K562 (cell line): ENCODE measurements around the gene ATF4. TPM values are rescaled to one million over a fixed set of nuclear protein-coding genes. Genes with fewer than 3 reads are reported as not detected.

Source experiments
- BRCA1 ChIP-seq, 2 experiments: fragments of 450-650 bp in 1 of 2; sonication (generic) in 1 of 2; formaldehyde crosslinking in 1 of 2; IDR thresholded peaks; 2 replicates each; pipeline versions ENCODE4 v1.5.0 to v1.6.1; 2017 to 2020; ENCODE audit warnings: mild to moderate bottlenecking in 1 of 2, missing genetic modification reagents in 1 of 2
- CBFA2T2 ChIP-seq: fragments of 450-650 bp; conservative IDR thresholded peaks from 2 replicates; pipeline ENCODE4 v1.6.1; 2017; ENCODE audit warnings: mild to moderate bottlenecking
- CC2D1A ChIP-seq: fragments of 450-650 bp; IDR thresholded peaks from 2 replicates; pipeline ENCODE4 v1.6.1; 2017; ENCODE audit warnings: mild to moderate bottlenecking
- FOXK1 ChIP-seq: sonication (generic); formaldehyde crosslinking; IDR thresholded peaks from 2 replicates; pipeline ENCODE4 v1.8.0; 2022; ENCODE audit warnings: missing genetic modification reagents, mild to moderate bottlenecking, borderline replicate concordance
- HOXB6 ChIP-seq: fragments of 250-450 bp; sonication (Bioruptor Pico); IDR thresholded peaks from 2 replicates; pipeline ENCODE4 v1.5.1; 2022; ENCODE audit warnings: mild to moderate bottlenecking, borderline replicate concordance
- KLF13 ChIP-seq: fragments of 450-650 bp; IDR thresholded peaks from 2 replicates; pipeline ENCODE4 v1.6.1; 2016; ENCODE audit warnings: missing genetic modification characterization, low read depth, mild to moderate bottlenecking, missing compliant biosample characterization, moderate library complexity, borderline replicate concordance
- MTF1 ChIP-seq: fragments of 250-450 bp; sonication (Bioruptor Pico); IDR thresholded peaks from 2 replicates; pipeline ENCODE4 v1.9.0; 2021; ENCODE audit warnings: moderate library complexity, mild to moderate bottlenecking, inconsistent platforms, borderline replicate concordance
- MYC ChIP-seq, 2 experiments: fragments of 250-450 bp in 1 of 2; sonication (Bioruptor Pico) in 1 of 2; IDR thresholded peaks; 2 replicates each; pipeline versions ENCODE4 v1.5.1 to v1.6.1; 2012 to 2021; ENCODE audit warnings: low read depth in 2 of 2, borderline replicate concordance in 1 of 2, improper control_type of control experiment in 1 of 2, low read length in 1 of 2, mild to moderate bottlenecking in 1 of 2, moderate library complexity in 1 of 2
- NFIC ChIP-seq: fragments of 450-650 bp; IDR thresholded peaks from 2 replicates; pipeline ENCODE4 v1.6.1; 2017; ENCODE audit warnings: mild to moderate bottlenecking, inconsistent platforms
- NR2C1 ChIP-seq, 2 experiments: fragments of 450-650 bp; IDR thresholded peaks; 2 replicates each; pipeline ENCODE4 v1.6.1; 2017; ENCODE audit warnings: mild to moderate bottlenecking in 2 of 2, antibody characterized with exemption in 1 of 2, inconsistent platforms in 1 of 2, missing compliant biosample characterization in 1 of 2, missing genetic modification characterization in 1 of 2
- NR3C1 ChIP-seq: sonication (generic); formaldehyde crosslinking; IDR thresholded peaks from 2 replicates; pipeline ENCODE4 v1.8.1; 2022; ENCODE audit warnings: missing genetic modification reagents
- POLR2AphosphoS5 ChIP-seq: IDR thresholded peaks from 2 replicates; pipeline ENCODE4 v1.6.1; 2011; ENCODE audit warnings: mild to moderate bottlenecking, low read depth, low read length, moderate library complexity; ENCODE audit not compliant: control insufficient read depth, insufficient read depth
- POLR2B ChIP-seq: fragments of 450-650 bp; IDR thresholded peaks from 2 replicates; pipeline ENCODE4 v1.6.1; 2018; ENCODE audit warnings: low read depth; ENCODE audit not compliant: partially characterized antibody
- RBM39 ChIP-seq: fragments of 200-400 bp; formaldehyde crosslinking; optimal IDR thresholded peaks from 2 replicates; pipeline ENCODE3; 2018; ENCODE audit warnings: low read depth, low read length
- SAP30 ChIP-seq: fragments of 200-600 bp; sonication (generic); IDR thresholded peaks from 2 replicates; pipeline ENCODE4 v1.6.1; 2012; ENCODE audit warnings: borderline replicate concordance, low read depth, mild to moderate bottlenecking, moderate library complexity, low read length, control low read depth, inconsistent platforms; ENCODE audit not compliant: insufficient read depth, poor library complexity, severe bottlenecking
- TAF1 ChIP-seq: IDR thresholded peaks from 2 replicates; pipeline ENCODE4 v1.6.1; 2011; ENCODE audit warnings: mild to moderate bottlenecking, low read length, moderate library complexity; ENCODE audit not compliant: insufficient read depth, control insufficient read depth, severe bottlenecking; ENCODE audit errors: extremely low read depth
- TOE1 ChIP-seq, 2 experiments: fragments of 450-650 bp in 1 of 2; sonication (generic) in 1 of 2; formaldehyde crosslinking in 1 of 2; IDR thresholded peaks; 2 replicates each; pipeline versions ENCODE4 v1.7.1 to v1.8.0; 2016 to 2022; ENCODE audit warnings: borderline replicate concordance in 2 of 2, mild to moderate bottlenecking in 2 of 2, antibody characterized with exemption in 1 of 2, inconsistent platforms in 1 of 2, low read depth in 1 of 2, missing genetic modification reagents in 1 of 2, moderate library complexity in 1 of 2
- ZC3H11A ChIP-seq: IDR thresholded peaks from 2 replicates; pipeline ENCODE4 v1.6.1; 2012; ENCODE audit warnings: low read depth, low read length, improper control_type of control experiment
- ZNF274 ChIP-seq: IDR thresholded peaks from 2 replicates; pipeline ENCODE4 v1.6.1; 2011; ENCODE audit warnings: low read depth, mild to moderate bottlenecking, low read length, moderate library complexity, borderline replicate concordance
- ZNF41 ChIP-seq: fragments of 250-450 bp; sonication (Bioruptor Pico); conservative IDR thresholded peaks from 2 replicates; pipeline ENCODE4 v1.4.0; 2020; ENCODE audit warnings: mild to moderate bottlenecking
- ZNF431 ChIP-seq: sonication (generic); formaldehyde crosslinking; IDR thresholded peaks from 2 replicates; pipeline ENCODE4 v1.8.0; 2022; ENCODE audit warnings: mild to moderate bottlenecking, missing genetic modification reagents
- ZNF717 ChIP-seq: fragments of 250-450 bp; sonication (Bioruptor Pico); IDR thresholded peaks from 2 replicates; pipeline ENCODE4 v1.5.0; 2021
- polyA plus RNA-seq, 8 experiments: library from polyadenylated mRNA; depleted of rRNA in 4 of 8; stranded (reverse) in 5 of 8; unstranded in 3 of 8; fragments of >200 nt; fragmentation: Nextera tagmentation in 2 of 8; fragmentation: Illumina TruSeq in 1 of 8; extraction: Ambion mirVana in 2 of 8; extraction: Trizol in 1 of 8; gene quantifications; 2 replicates each; pipeline versions ENCODE4 v1.2.1 to v1.2.3, GENCODE V29; 2011 to 2014; ENCODE audit warnings: inconsistent platforms in 1 of 8, missing spikeins in 1 of 8
- total RNA-seq, 7 experiments: library from RNA; depleted of rRNA in 6 of 7; stranded (reverse); fragments of >200 nt in 6 of 7; fragmentation: Illumina TruSeq in 2 of 7; extraction: Trizol in 2 of 7; gene quantifications; 2 replicates each; pipeline versions ENCODE4 v1.2.1 to v1.2.3, GENCODE V29; 2011 to 2021; ENCODE audit warnings: low replicate concordance in 1 of 7
- TF ChIP-seq, protein P1 (sequence below): sonication (generic); formaldehyde crosslinking; IDR thresholded peaks from 2 replicates; pipeline ENCODE4 v1.8.1; 2022; ENCODE audit warnings: missing genetic modification reagents
- TF ChIP-seq, protein P2 (sequence below): IDR thresholded peaks from 2 replicates; pipeline ENCODE4 v1.6.1; 2011; ENCODE audit not compliant: insufficient read length; ENCODE audit errors: extremely low read depth

The ATF4 gene
- total and polyA plus RNA-seq, 9 of the 15 experiments (the other 6 are each of a cell fraction or from before 2014, with no cell fraction given): 93.1 to 723 (median 355) TPM

DNA sequence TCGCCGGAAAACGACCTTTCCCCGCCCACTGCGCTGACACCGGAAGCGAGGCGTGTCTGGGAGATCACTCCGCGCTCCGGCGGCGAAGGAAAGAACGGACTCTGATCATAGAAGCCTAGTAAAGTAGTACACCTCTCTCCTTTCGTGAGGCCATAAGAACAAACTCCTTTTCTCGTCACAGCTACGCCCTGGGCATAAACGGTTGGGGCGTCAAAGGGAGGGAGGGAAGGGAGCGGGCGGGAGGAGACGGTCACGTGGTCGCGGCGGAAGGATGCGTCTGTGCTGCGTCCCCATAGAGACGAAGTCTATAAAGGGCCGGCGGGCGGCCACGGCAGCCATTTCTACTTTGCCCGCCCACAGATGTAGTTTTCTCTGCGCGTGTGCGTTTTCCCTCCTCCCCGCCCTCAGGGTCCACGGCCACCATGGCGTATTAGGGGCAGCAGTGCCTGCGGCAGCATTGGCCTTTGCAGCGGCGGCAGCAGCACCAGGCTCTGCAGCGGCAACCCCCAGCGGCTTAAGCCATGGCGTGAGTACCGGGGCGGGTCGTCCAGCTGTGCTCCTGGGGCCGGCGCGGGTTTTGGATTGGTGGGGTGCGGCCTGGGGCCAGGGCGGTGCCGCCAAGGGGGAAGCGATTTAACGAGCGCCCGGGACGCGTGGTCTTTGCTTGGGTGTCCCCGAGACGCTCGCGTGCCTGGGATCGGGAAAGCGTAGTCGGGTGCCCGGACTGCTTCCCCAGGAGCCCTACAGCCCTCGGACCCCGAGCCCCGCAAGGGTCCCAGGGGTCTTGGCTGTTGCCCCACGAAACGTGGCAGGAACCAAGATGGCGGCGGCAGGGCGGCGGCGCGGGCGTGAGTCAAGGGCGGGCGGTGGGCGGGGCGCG lies at the start of gene ATF4 (continued):
- TF ChIP-seq SAP30 (peak; percentile 74), CBFA2T2 (peak; percentile 84), ZNF41 (CRISPR knock-in tag) (no peak), CC2D1A (0 out of 2 replicates have a peak, but pooled peaks have one; percentile 15), ZNF717 (CRISPR knock-in tag) (peak; percentile 78; the same call in 1 of the 2 replicates), TAF1 (peak; percentile 95), RBM39 (peak; percentile 98), NR2C1 (IDR thresholded peaks at IDR 0.05) (peak; percentile 82), NR2C1 (tag; IDR thresholded peaks at IDR 0.05) (peak; percentile 57; the same call in 1 of the 2 replicates), MTF1 (CRISPR knock-in tag) (no peak), POLR2B (peak; percentile 99), NFIC (peak; percentile 63), POLR2AphosphoS5 (peak; percentile 96), KLF13 (tag) (peak; percentile 32), TOE1 (IDR thresholded peaks at IDR 0.05; ENCODE audit: borderline replicate concordance) (peak; percentile 96), TOE1 (CRISPR knock-in tag; IDR thresholded peaks at IDR 0.05; ENCODE audit: borderline replicate concordance, low read depth) (no peak), NR3C1 (CRISPR knock-in tag) (0 out of 2 replicates have a peak, but pooled peaks have one; percentile 37), HOXB6 (CRISPR knock-in tag) (no peak; the same call in 1 of the 2 replicates), BRCA1 (IDR thresholded peaks at IDR 0.05) (no peak), BRCA1 (CRISPR knock-in tag; IDR thresholded peaks at IDR 0.05) (0 out of 2 replicates have a peak, but pooled peaks have one; percentile 61), MYC (IDR thresholded peaks at IDR 0.05; ENCODE audit: low read depth, low read length) (peak; percentile 92), MYC (CRISPR knock-in tag; IDR thresholded peaks at IDR 0.05; ENCODE audit: borderline replicate concordance, low read depth) (peak; percentile 97), ZC3H11A (no peak), ZNF274 (no peak; the same call in 1 of the 2 replicates), ZNF431 (CRISPR knock-in tag) (peak; percentile 77; the same call in 1 of the 2 replicates), FOXK1 (peak; percentile 92)
- TF ChIP-seq, protein P1, sequence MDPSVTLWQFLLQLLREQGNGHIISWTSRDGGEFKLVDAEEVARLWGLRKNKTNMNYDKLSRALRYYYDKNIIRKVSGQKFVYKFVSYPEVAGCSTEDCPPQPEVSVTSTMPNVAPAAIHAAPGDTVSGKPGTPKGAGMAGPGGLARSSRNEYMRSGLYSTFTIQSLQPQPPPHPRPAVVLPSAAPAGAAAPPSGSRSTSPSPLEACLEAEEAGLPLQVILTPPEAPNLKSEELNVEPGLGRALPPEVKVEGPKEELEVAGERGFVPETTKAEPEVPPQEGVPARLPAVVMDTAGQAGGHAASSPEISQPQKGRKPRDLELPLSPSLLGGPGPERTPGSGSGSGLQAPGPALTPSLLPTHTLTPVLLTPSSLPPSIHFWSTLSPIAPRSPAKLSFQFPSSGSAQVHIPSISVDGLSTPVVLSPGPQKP (CRISPR knock-in tag): 0 out of 2 replicates have a peak, but pooled peaks have one; percentile 58
- TF ChIP-seq, protein P2, sequence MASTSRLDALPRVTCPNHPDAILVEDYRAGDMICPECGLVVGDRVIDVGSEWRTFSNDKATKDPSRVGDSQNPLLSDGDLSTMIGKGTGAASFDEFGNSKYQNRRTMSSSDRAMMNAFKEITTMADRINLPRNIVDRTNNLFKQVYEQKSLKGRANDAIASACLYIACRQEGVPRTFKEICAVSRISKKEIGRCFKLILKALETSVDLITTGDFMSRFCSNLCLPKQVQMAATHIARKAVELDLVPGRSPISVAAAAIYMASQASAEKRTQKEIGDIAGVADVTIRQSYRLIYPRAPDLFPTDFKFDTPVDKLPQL: peak; percentile 98
